Astrocyte (in vitro differentiated cells and primary cell): ENCODE measurements around the gene SNCB.
A peak's percentile ranks its signal among the peaks of the same experiment; 100 is the strongest.

Source experiments
- CTCF ChIP-seq: IDR thresholded peaks from 2 replicates; pipeline ENCODE4 v1.5.1; 2011; ENCODE audit warnings: low read depth, mild to moderate bottlenecking, inconsistent platforms, low read length, moderate library complexity; ENCODE audit not compliant: insufficient read depth
- EZH2 ChIP-seq: IDR thresholded peaks from 2 replicates; pipeline ENCODE4 v1.6.1; 2012; ENCODE audit warnings: mild to moderate bottlenecking, low read length, inconsistent platforms; ENCODE audit not compliant: insufficient read depth

GRCh38 chr5:176675676-176676360 is 45.5 kb upstream of the SNCB start:
- TF ChIP-seq EZH2 (no peak), CTCF (peak; percentile 62)
